Measurements from ENCODE around the gene NUBPL. TPM values are rescaled to one million over a fixed set of nuclear protein-coding genes. Genes with fewer than 3 reads are reported as not detected.
"Not testable (repeated sequence)": the region's sequence is repeated elsewhere in the genome, so short reads cannot be mapped to it uniquely, and the experiment has no call there.

Gene NUBPL
- total RNA-seq, 1 donor from 2014 or later, result 12.5 TPM

- no peak for TF ChIP-seq CTCF (IDR thresholded peaks at IDR 0.05; ENCODE audit: partially characterized antibody, unreplicated experiment)
- no peak for DNase-seq
- no peak overlapping the region for H3K27ac Mint-ChIP-seq (ENCODE audit: unreplicated experiment)
- peaks cover 5% of the 10 kb centered on the region for H3K9me3 Mint-ChIP-seq (ENCODE audit: unreplicated experiment)
- peaks cover 2% of the 10 kb centered on the region for H3K4me1 Mint-ChIP-seq (ENCODE audit: low read depth, unreplicated experiment)
- H3K36me3 Mint-ChIP-seq (ENCODE audit: unreplicated experiment), result no peaks in the 10 kb centered on the region
- no peak overlapping the region for H3K4me3 Mint-ChIP-seq (ENCODE audit: unreplicated experiment)
- H3K27me3 Mint-ChIP-seq (ENCODE audit: unreplicated experiment), result no peaks in the 10 kb centered on the region
Measured at GRCh38 chr14:31884238-31884637, 323.0 kb downstream of the NUBPL start.

DNA sequence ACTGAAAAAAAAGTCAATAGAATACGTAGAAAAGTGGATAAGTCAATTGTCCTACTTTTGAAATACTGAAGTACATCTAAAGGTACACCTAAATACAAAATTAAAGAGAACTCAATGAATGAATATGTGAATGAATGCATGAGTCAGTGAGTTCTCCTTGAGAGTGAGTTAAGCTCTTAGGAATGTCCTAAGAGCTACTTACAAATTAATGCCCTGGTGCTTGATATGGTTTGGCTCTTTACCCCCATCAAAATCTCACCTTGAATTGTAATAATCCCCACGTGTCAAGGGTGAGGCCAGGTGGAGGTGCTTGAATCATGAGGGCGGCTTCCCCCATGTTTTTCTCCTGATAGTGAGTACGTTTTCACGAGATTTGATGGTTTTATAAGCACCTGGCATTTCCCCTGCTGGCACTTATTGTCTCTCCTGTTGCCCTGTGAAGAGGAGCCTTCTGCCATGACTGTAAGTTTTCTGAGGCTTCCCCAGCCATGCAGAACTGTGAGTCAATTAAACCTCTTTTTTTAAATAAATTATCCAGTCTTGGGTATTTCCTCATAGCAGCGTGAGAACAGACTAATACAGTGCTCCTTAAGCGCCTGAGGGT lies 323.7 kb downstream of the NUBPL start:
- no peak overlapping the region for H3K27ac Mint-ChIP-seq (ENCODE audit: unreplicated experiment)
- no peaks in the 10 kb centered on the region for H3K4me1 Mint-ChIP-seq (ENCODE audit: low read depth, unreplicated experiment)
- TF ChIP-seq CTCF (IDR thresholded peaks at IDR 0.05; ENCODE audit: partially characterized antibody, unreplicated experiment), result no peak
- peaks cover 5% of the 10 kb centered on the region for H3K9me3 Mint-ChIP-seq (ENCODE audit: unreplicated experiment)
- DNase-seq, result no peak
- H3K36me3 Mint-ChIP-seq (ENCODE audit: unreplicated experiment), result no peaks in the 10 kb centered on the region
- no peaks in the 10 kb centered on the region for H3K27me3 Mint-ChIP-seq (ENCODE audit: unreplicated experiment)
- no peak overlapping the region for H3K4me3 Mint-ChIP-seq (ENCODE audit: unreplicated experiment)

DNA sequence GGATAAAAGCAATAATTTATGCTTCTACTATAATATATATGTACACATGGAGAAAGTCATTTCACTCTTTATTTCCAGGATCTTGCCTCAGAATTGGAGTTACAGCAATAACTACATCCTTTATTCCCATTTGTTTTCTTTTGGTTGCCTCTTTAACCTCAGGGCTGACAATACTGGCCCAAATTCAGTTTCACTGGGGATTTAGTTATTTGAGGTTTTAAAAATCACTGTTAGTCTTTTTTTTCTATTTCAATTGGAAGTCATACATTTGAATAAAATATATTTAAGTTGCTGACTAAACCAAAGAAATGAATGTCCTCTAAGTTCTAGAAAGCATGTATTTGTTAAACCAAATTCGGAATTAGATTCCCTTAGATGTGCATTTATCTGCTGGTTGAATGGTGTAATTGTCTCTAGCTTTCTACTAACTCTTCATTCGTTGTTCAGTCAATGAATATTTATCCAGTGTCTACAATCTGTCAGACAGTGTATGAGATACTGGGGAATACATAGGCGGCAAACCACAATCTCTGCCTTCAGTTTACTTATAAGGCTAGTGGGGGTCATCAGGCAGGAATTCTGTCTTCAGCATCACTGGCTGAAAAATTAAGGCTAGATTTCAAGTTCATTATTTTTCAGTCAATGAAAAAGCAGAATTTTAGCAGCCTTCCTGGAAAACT lies 325.1 kb downstream of the NUBPL start:
- no peaks in the 10 kb centered on the region for H3K4me1 Mint-ChIP-seq (ENCODE audit: low read depth, unreplicated experiment)
- no peaks in the 10 kb centered on the region for H3K36me3 Mint-ChIP-seq (ENCODE audit: unreplicated experiment)
- DNase-seq, result no peak
- H3K27ac Mint-ChIP-seq (ENCODE audit: unreplicated experiment), result no peak overlapping the region
- no peaks in the 10 kb centered on the region for H3K27me3 Mint-ChIP-seq (ENCODE audit: unreplicated experiment)
- TF ChIP-seq CTCF (IDR thresholded peaks at IDR 0.05; ENCODE audit: partially characterized antibody, unreplicated experiment), result no peak
- no peak overlapping the region for H3K4me3 Mint-ChIP-seq (ENCODE audit: unreplicated experiment)
- peaks cover 5% of the 10 kb centered on the region for H3K9me3 Mint-ChIP-seq (ENCODE audit: unreplicated experiment)

GRCh38 chr14:31887929-31888580 lies 326.9 kb downstream of the NUBPL start:
- Mint-ChIP-seq H3K9me3 (ENCODE audit: unreplicated experiment) (peaks cover 3% of the 10 kb centered on the region), H3K27ac (ENCODE audit: unreplicated experiment) (no peak overlapping the region), H3K36me3 (ENCODE audit: unreplicated experiment) (no peaks in the 10 kb centered on the region), H3K27me3 (ENCODE audit: unreplicated experiment) (no peaks in the 10 kb centered on the region), H3K4me3 (ENCODE audit: unreplicated experiment) (no peak overlapping the region), H3K4me1 (ENCODE audit: low read depth, unreplicated experiment) (no peaks in the 10 kb centered on the region)
- no peak for TF ChIP-seq CTCF (IDR thresholded peaks at IDR 0.05; ENCODE audit: partially characterized antibody, unreplicated experiment)
- no peak for DNase-seq

DNA sequence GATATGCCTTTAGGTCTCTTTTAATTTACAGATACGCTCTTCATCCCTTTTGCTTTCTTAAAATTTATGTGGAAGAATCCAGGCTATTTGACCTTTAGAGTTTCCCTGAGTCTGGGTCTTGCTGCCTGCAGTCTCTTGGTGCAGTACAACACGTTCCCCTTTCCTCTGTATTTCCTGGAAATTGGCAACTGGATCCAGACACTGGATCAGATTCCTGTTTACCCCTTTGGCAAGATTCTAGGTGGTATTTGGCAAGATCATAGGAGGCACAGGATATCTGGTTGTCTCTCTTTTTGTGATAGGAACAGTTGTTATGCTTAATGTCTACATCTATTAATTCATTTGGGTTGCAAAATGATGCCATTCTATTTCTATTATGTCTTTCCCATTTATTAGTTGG lies 328.1 kb downstream of the NUBPL start:
- Mint-ChIP-seq H3K4me3 (ENCODE audit: unreplicated experiment) (no peak overlapping the region), H3K27ac (ENCODE audit: unreplicated experiment) (no peak overlapping the region), H3K4me1 (ENCODE audit: low read depth, unreplicated experiment) (no peaks in the 10 kb centered on the region), H3K27me3 (ENCODE audit: unreplicated experiment) (no peaks in the 10 kb centered on the region), H3K36me3 (ENCODE audit: unreplicated experiment) (no peaks in the 10 kb centered on the region), H3K9me3 (ENCODE audit: unreplicated experiment) (peaks cover 3% of the 10 kb centered on the region)
- no peak for DNase-seq
- TF ChIP-seq CTCF (IDR thresholded peaks at IDR 0.05; ENCODE audit: partially characterized antibody, unreplicated experiment), result no peak

DNA sequence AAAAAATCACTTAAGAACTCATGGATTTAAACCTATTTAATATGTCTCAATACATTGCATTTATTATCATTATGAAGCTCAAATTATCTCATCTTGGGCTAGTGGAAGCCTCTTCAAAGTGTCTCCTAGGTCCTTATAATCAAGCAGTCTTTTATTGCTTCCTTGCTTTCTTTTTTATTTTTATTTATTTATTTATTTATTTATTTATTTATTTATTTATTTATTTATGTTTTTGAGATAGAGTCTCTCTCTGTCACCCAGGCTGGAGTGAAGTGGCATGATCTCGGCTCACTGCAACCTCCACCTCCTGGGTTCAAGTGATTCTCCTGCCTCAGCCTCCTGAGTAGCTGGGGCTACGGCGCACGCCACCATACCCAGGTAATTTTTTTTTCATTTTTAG lies 329.0 kb downstream of the NUBPL start:
- not testable (repeated sequence) for H3K27me3 Mint-ChIP-seq (ENCODE audit: unreplicated experiment); H3K36me3 Mint-ChIP-seq (ENCODE audit: unreplicated experiment); H3K4me3 Mint-ChIP-seq (ENCODE audit: unreplicated experiment); H3K9me3 Mint-ChIP-seq (ENCODE audit: unreplicated experiment); H3K4me1 Mint-ChIP-seq (ENCODE audit: low read depth, unreplicated experiment); DNase-seq; H3K27ac Mint-ChIP-seq (ENCODE audit: unreplicated experiment)

Data from glutamatergic neuron (in vitro differentiated cells).